Choroid plexus epithelial cell (primary cell): ENCODE measurements around the gene GRM8.

Experiments
- DNase-seq: peaks from one replicate; pipeline ENCODE4 v3.0.0-alpha.2; 2010; ENCODE audit warnings: low read depth
- H3K4me3 ChIP-seq: 2 replicates; pipeline ENCODE4 v1.5.1; 2011; ENCODE audit warnings: low read depth, mild to moderate bottlenecking, control low read depth, low read length, moderate library complexity
- TF ChIP-seq, protein P1 (sequence below): conservative IDR thresholded peaks from 2 replicates; pipeline ENCODE4 v1.5.1; 2011; ENCODE audit warnings: low read depth, mild to moderate bottlenecking, control low read depth, inconsistent platforms, low read length, moderate library complexity

GRM8 gene

GRCh38 chr7:127251465-127252376 lies 1.0 kb downstream of the GRM8 start:
- TF ChIP-seq, protein P1, sequence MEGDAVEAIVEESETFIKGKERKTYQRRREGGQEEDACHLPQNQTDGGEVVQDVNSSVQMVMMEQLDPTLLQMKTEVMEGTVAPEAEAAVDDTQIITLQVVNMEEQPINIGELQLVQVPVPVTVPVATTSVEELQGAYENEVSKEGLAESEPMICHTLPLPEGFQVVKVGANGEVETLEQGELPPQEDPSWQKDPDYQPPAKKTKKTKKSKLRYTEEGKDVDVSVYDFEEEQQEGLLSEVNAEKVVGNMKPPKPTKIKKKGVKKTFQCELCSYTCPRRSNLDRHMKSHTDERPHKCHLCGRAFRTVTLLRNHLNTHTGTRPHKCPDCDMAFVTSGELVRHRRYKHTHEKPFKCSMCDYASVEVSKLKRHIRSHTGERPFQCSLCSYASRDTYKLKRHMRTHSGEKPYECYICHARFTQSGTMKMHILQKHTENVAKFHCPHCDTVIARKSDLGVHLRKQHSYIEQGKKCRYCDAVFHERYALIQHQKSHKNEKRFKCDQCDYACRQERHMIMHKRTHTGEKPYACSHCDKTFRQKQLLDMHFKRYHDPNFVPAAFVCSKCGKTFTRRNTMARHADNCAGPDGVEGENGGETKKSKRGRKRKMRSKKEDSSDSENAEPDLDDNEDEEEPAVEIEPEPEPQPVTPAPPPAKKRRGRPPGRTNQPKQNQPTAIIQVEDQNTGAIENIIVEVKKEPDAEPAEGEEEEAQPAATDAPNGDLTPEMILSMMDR: no peak
- DNase-seq: no peak
- H3K4me3 ChIP-seq: peak overlapping the region; percentile 32

- no peak for DNase-seq
- TF ChIP-seq, protein P1: no peak
Measured at GRCh38 chr7:127251036-127251464, 1.7 kb downstream of the GRM8 start.

DNA sequence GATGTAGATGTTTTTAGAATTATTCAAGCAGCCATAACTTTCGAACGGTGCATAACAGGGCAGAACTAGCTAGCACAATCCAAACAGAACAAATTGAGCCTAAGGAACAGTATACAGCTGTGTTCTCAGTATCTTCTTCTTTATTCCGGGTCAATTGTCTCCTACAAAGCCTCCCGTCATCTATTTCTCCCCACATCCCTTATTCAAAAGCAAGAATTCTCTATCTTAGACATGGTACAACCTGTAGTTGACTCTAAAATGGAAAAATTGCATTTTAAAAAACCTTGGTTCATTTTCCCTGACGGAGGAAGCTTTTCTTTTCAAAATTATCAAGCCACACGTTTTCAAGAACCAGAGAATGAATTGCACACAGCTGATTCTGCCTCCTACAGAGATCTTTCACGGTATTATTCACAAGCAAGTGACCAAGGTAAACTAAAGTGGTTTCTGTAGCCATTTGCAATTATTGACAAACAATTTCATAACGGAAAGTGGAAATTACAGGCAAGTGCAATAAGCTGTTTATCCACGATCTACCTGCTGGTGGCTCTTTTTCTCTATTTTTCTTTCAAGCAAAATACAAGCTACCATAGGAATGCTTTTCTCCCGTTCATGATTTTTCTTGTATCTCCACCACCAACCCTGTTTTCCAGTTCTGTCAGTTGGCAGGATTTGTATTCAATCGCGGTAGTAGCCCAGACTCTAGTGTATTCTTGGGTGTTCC lies 2.3 kb downstream of the GRM8 start:
- peak; percentile 10 for DNase-seq
- TF ChIP-seq, protein P1: no peak
- no peak overlapping the region for H3K4me3 ChIP-seq

More at GRCh38 chr7:127251036-127251464, 1.7 kb downstream of the GRM8 start:
- no peak overlapping the region for H3K4me3 ChIP-seq

DNA sequence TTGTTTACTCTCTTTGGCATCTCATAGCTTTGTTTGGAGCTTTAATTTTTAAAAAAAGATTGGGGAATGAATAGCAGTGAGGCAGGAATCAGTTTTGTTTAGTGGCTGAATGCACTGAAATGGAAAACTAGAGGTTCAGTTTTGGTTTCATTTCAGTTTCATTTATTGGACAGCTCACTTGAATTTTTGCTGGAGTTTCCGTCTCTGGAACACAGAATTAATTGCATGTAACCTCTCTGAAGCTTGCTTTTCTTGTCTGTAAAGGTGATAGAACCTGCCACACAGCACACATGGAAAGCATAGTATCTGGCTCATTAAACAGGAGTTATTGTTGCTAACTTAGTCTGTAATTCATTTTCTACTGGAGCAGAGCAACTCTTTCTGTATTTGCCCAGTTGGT lies 7.1 kb downstream of the GRM8 start:
- TF ChIP-seq, protein P1: no peak
- DNase-seq: no peak
- no peak overlapping the region for H3K4me3 ChIP-seq

DNA sequence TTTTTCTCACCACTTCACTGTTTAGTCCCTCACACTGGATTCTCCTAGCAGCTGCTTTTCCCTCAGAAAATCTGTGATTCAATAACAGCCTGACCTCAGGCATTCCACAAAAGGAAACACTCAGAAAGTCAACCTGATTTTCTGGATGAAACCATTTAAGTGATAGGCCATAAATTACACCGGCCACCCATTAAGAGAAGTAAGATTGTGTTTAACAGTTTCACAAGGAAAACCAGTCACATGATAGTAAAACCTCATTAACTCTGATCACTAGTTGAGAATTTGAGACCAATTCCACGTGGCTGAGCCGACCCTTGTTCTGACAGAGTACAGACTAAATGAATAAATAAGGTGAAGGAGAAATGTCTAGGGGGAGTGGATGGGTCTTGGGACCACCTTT lies 7.7 kb downstream of the GRM8 start:
- H3K4me3 ChIP-seq: no peak overlapping the region
- TF ChIP-seq, protein P1: no peak
- no peak for DNase-seq

GRCh38 chr7:127239814-127240213 lies 12.9 kb downstream of the GRM8 start:
- DNase-seq: no peak
- no peak overlapping the region for H3K4me3 ChIP-seq
- TF ChIP-seq, protein P1: peak; percentile 1
